ENCODE results near the gene LPCAT1.

GRCh38 chr5:1507457-1507856 is 16.3 kb downstream of the LPCAT1 start:
- TF ChIP-seq POLR2AphosphoS5 (IDR thresholded peaks at IDR 0.05) (no peak), CTCF (IDR thresholded peaks at IDR 0.05) (no peak)

Measured in breast epithelium (tissue), 3 donors.